H1 (cell line): ENCODE measurements around the gene RND3. TPM values are rescaled to one million over a fixed set of nuclear protein-coding genes. Genes with fewer than 3 reads are reported as not detected.

ENCODE experiments used
- CBX8 ChIP-seq: fragments of 300-800, 300-1000 bp; sonication (generic); IDR thresholded peaks from 2 replicates; pipeline ENCODE4 v1.7.1; 2016; ENCODE audit warnings: low read depth, low read length, borderline replicate concordance
- SP1 ChIP-seq: IDR thresholded peaks from 2 replicates; pipeline ENCODE4 v1.6.1; 2011; ENCODE audit warnings: low read depth, low read length
- YY1 ChIP-seq: IDR thresholded peaks from 2 replicates; pipeline ENCODE4 v1.6.1; 2011; ENCODE audit warnings: low read depth, mild to moderate bottlenecking, low read length
- polyA plus RNA-seq, 7 experiments: library from polyadenylated mRNA; depleted of rRNA in 3 of 7; stranded (reverse) in 5 of 7; unstranded in 2 of 7; fragments of >200 nt in 5 of 7; fragments of 200-250 nt in 2 of 7; gene quantifications; 1 replicate in 5 of 7; 2 replicates in 1 of 7; 4 replicates in 1 of 7; pipeline versions ENCODE4 v1.2.1 to v1.2.3, GENCODE V29; 2011 to 2013; ENCODE audit warnings: missing spikeins in 2 of 7, mixed read lengths in 2 of 7
- total RNA-seq: library from RNA; stranded (reverse); fragmentation: NEBNext Ultra II Directional; extraction: Animal tissue kit (Norgen Biotek cat#: 25700); gene quantifications from 2 replicates; pipeline ENCODE4 v1.2.1, GENCODE V29; 2021

The RND3 gene
- total and polyA plus RNA-seq, 2 of the 8 experiments (the other 6 are each of a cell fraction or from before 2014, with no cell fraction given) = 12.2 to 25.6 TPM

- no peak for TF ChIP-seq CBX8
- peak; percentile 61; the same call in 1 of the 2 replicates for TF ChIP-seq YY1
- TF ChIP-seq SP1 = 0 out of 2 replicates have a peak, but pooled peaks have one; percentile 33
- TF ChIP-seq, all 59 proteins: peak for 12
These were observed at the start of gene RND3 (continued) for GRCh38 chr2:150487537-150488429.
